MM.1S (cell line): ENCODE results near the gene PSMA7.

ENCODE experiments used
- EZH2 ChIP-seq: fragments of 300-600 bp; sonication (generic); optimal IDR thresholded peaks from 2 replicates; pipeline ENCODE3; 2017; ENCODE audit warnings: low read depth, mild to moderate bottlenecking, antibody characterized with exemption, low read length, mixed read lengths
- EZH2phosphoT487 ChIP-seq: fragments of 300-600 bp; sonication (generic); IDR thresholded peaks from 2 replicates; pipeline ENCODE4 v1.6.1; 2018; ENCODE audit warnings: antibody characterized with exemption, low read length
- TF ChIP-seq, protein P1 (sequence below): fragments of 300-600 bp; sonication (generic); IDR thresholded peaks from 2 replicates; pipeline ENCODE4 v1.5.1; 2016; ENCODE audit warnings: antibody characterized with exemption, low read length, mixed read lengths

DNA sequence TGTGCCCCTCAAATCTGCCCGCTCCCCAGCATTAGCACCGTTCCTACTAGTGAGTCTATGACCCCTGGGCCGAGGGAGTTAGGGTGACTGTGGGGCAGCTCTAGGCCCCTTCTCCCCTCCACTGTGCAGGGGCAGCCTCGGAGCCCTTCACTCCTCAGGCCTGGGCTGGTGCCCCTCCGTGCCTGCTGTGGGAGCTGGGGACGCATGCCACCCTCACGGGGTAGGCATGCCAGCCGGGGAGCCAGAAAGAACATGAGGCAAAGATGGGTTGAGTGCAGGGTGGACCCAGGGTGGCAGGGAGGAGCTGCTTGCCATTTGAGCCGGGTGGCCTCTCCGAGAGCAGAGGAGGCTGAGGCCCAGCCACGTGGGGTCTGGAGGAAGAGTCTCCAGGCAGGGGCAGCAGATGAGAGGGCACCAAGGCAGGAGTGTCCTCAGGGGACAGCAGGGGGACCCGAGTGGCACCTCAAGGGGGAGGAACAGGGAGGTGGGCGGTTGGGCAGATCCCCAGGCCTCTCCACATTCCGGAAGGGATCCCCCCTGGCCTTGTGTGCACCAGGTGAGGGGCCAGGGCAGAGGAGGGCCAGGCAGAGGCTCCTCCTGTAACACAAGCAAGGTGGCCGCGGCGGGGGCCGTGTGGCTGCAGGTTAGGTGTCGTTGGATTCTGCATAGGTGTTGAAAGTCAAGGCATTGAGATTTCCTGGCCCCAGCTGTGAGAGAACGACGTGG lies 39.5 kb downstream of the PSMA7 start:
- TF ChIP-seq, protein P1, sequence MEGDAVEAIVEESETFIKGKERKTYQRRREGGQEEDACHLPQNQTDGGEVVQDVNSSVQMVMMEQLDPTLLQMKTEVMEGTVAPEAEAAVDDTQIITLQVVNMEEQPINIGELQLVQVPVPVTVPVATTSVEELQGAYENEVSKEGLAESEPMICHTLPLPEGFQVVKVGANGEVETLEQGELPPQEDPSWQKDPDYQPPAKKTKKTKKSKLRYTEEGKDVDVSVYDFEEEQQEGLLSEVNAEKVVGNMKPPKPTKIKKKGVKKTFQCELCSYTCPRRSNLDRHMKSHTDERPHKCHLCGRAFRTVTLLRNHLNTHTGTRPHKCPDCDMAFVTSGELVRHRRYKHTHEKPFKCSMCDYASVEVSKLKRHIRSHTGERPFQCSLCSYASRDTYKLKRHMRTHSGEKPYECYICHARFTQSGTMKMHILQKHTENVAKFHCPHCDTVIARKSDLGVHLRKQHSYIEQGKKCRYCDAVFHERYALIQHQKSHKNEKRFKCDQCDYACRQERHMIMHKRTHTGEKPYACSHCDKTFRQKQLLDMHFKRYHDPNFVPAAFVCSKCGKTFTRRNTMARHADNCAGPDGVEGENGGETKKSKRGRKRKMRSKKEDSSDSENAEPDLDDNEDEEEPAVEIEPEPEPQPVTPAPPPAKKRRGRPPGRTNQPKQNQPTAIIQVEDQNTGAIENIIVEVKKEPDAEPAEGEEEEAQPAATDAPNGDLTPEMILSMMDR = no peak
- TF ChIP-seq EZH2phosphoT487 (no peak), EZH2 (no peak)
